Sigmoid colon (tissue), 3 donors: ENCODE measurements around the gene PJA1.

Experiments
- CTCF ChIP-seq, 4 experiments: fragments of 450-650 bp in 3 of 4; fragments of 200-600 bp in 1 of 4; IDR thresholded peaks; one replicate each; pipeline ENCODE4 v1.5.1; 2016 to 2019; ENCODE audit warnings: antibody characterized with exemption in 4 of 4, mild to moderate bottlenecking in 3 of 4, moderate library complexity in 2 of 4
- POLR2A ChIP-seq, 2 donors: fragments of 450-650 bp; IDR thresholded peaks; one replicate each; pipeline ENCODE4 v1.6.1; 2016; ENCODE audit warnings: antibody characterized with exemption in 2 of 2, mild to moderate bottlenecking in 2 of 2, moderate library complexity in 2 of 2

GRCh38 chrX:69207216-69207615 lies 42.0 kb upstream of the PJA1 start:
- TF ChIP-seq CTCF (IDR thresholded peaks at IDR 0.05) (no peak), POLR2A (IDR thresholded peaks at IDR 0.05) (no peak)
